A673 (cell line): ENCODE data around the gene CLDN20. TPM values are rescaled to one million over a fixed set of nuclear protein-coding genes. Genes with fewer than 3 reads are reported as not detected.

ENCODE experiments used
- BruUV-seq: library from RNA; stranded (reverse); fragments of 400-500 nt; replicated peaks from 2 replicates; lab custom pipeline; 2021; lab: Mats Ljungman, UMichigan
- CTCF ChIA-PET: fragments of 300-600 bp; sonication (Branson Sonifier 250); formaldehyde crosslinking; loops from one replicate; lab custom pipeline; 2022; ENCODE audit warnings: antibody characterized with exemption; lab: Charles Lee
- POLR2A ChIA-PET: fragments of 300-600 bp; sonication (Branson Sonifier 250); formaldehyde crosslinking; loops from one replicate; lab custom pipeline; 2022; ENCODE audit warnings: antibody characterized with exemption; ENCODE audit not compliant: low non-redundant PET; lab: Charles Lee
- DNase-seq: peaks from one replicate; pipeline ENCODE4 v3.0.0-alpha.2; 2015; ENCODE audit warnings: low spot score
- H3K27ac ChIP-seq: fragments of 200-600 bp; sonication (generic); 2 replicates; pipeline ENCODE4 v1.5.1; 2016; ENCODE audit warnings: mixed run types, low read depth, mild to moderate bottlenecking, mixed read lengths, antibody characterized with exemption, low read length; ENCODE audit not compliant: poor library complexity, severe bottlenecking
- H3K27me3 ChIP-seq: fragments of 200-600 bp; sonication (generic); replicated peaks from 2 replicates; pipeline ENCODE4 v1.6.1; 2017; ENCODE audit warnings: mixed run types, low read depth, mild to moderate bottlenecking, mixed read lengths, antibody characterized with exemption, low read length; ENCODE audit not compliant: insufficient read depth, poor library complexity
- H3K36me3 ChIP-seq: fragments of 200-600 bp; sonication (generic); 2 replicates; pipeline ENCODE4 v1.6.1; 2016; ENCODE audit warnings: mixed run types, mild to moderate bottlenecking, mixed read lengths, antibody characterized with exemption, low read length; ENCODE audit not compliant: insufficient read depth, poor library complexity, severe bottlenecking
- H3K4me1 ChIP-seq: fragments of 200-600 bp; sonication (generic); 2 replicates; pipeline ENCODE4 v1.6.1; 2017; ENCODE audit warnings: mixed run types, mild to moderate bottlenecking, mixed read lengths, antibody characterized with exemption, low read length; ENCODE audit not compliant: insufficient read depth, poor library complexity, severe bottlenecking
- H3K4me3 ChIP-seq: fragments of 200-600 bp; sonication (generic); 2 replicates; pipeline ENCODE4 v1.5.1; 2016; ENCODE audit warnings: low read depth, mixed run types, mild to moderate bottlenecking, mixed read lengths, low read length; ENCODE audit not compliant: poor library complexity, severe bottlenecking
- H3K9me3 ChIP-seq: fragments of 200-600 bp; sonication (generic); 2 replicates; pipeline ENCODE4 v1.6.1; 2016; ENCODE audit warnings: mixed run types, low read depth, mild to moderate bottlenecking, mixed read lengths, antibody characterized with exemption, low read length; ENCODE audit not compliant: poor library complexity, severe bottlenecking
- CTCF ChIP-seq: fragments of 300-800, 200-600 bp; sonication (generic); conservative IDR thresholded peaks from 2 replicates; pipeline ENCODE4 v1.5.1; 2017; ENCODE audit warnings: low read depth, mild to moderate bottlenecking, antibody characterized with exemption, low read length, moderate library complexity, mixed read lengths
- EZH2 ChIP-seq: fragments of 200-600 bp; sonication (generic); IDR thresholded peaks from 2 replicates; pipeline ENCODE4 v1.6.1; 2017; ENCODE audit warnings: borderline replicate concordance, low read depth, mild to moderate bottlenecking, mixed read lengths, antibody characterized with exemption, low read length; ENCODE audit not compliant: poor library complexity, severe bottlenecking
- intact Hi-C: fragments of 100-400 bp; cut with micrococcal nuclease; formaldehyde crosslinking; loops from one replicate; pipeline ENCODE4 v1.10.0; 2022; ENCODE audit not compliant: unreplicated experiment
- total RNA-seq: library from RNA; stranded (reverse); gene quantifications from 2 replicates; pipeline ENCODE4 v1.2.3, GENCODE V29; 2021

CLDN20 gene
- total RNA-seq, 1 experiment from 2014 or later = not detected

- POLR2A ChIA-PET = interaction anchor here (0.7 kb wide), 1 partner anchor 26 kb away, joined by 3 read pairs; no protein-coding TSS in a partner anchor
- Histone ChIP-seq H3K9me3 (no peaks in the 10 kb centered on the region), H3K27ac (no peak overlapping the region), H3K36me3 (no peaks in the 10 kb centered on the region), H3K4me3 (no peak overlapping the region), H3K4me1 (no peaks in the 10 kb centered on the region), H3K27me3 (no peaks in the 10 kb centered on the region)
- TF ChIP-seq EZH2 (no peak), CTCF (no peak)
- DNase-seq = no peak
- CTCF ChIA-PET = no interaction called here
- BruUV-seq = no TSS peak
- intact Hi-C loops = loop anchor here (10.0 kb wide), 1 partner anchor 570 kb away; no protein-coding TSS in a partner anchor
These were observed 19.4 kb upstream of the CLDN20 start for GRCh38 chr6:155244434-155244833.

- intact Hi-C loops = loop anchor here (5.0 to 10.0 kb wide), 3 partner anchors 318 to 570 kb away; no protein-coding TSS in a partner anchor
- H3K27ac ChIP-seq = no peak overlapping the region
- no peaks in the 10 kb centered on the region for H3K27me3 ChIP-seq
- no TSS peak for BruUV-seq
- no peak for DNase-seq
- H3K36me3 ChIP-seq = no peaks in the 10 kb centered on the region
- no peak overlapping the region for H3K4me3 ChIP-seq
- ChIA-PET CTCF (no interaction called here), POLR2A (no interaction called here)
- TF ChIP-seq CTCF (no peak), EZH2 (no peak)
- H3K9me3 ChIP-seq = no peaks in the 10 kb centered on the region
- no peaks in the 10 kb centered on the region for H3K4me1 ChIP-seq
These were observed 18.6 kb upstream of the CLDN20 start for GRCh38 chr6:155245193-155245592.

GRCh38 chr6:155245831-155246230 lies 18.0 kb upstream of the CLDN20 start:
- intact Hi-C loops = loop anchor here (5.0 to 10.0 kb wide), 3 partner anchors 319 to 571 kb away; no protein-coding TSS in a partner anchor
- Histone ChIP-seq H3K9me3 (no peaks in the 10 kb centered on the region), H3K27me3 (no peaks in the 10 kb centered on the region), H3K36me3 (no peaks in the 10 kb centered on the region), H3K27ac (no peak overlapping the region), H3K4me3 (no peak overlapping the region), H3K4me1 (no peaks in the 10 kb centered on the region)
- TF ChIP-seq CTCF (no peak), EZH2 (no peak)
- BruUV-seq = no TSS peak
- ChIA-PET POLR2A (no interaction called here), CTCF (no interaction called here)
- no peak for DNase-seq
